22Rv1 (cell line): Measurements from ENCODE around the gene SH3PXD2A.
"Not testable (repeated sequence)": the region's sequence is repeated elsewhere in the genome, so short reads cannot be mapped to it uniquely, and the experiment has no call there.

Experiments
- H3K27ac ChIP-seq: fragments of 450-650 bp; 2 replicates; pipeline ENCODE4 v1.5.1; 2017
- CTCF ChIP-seq: fragments of 450-650 bp; IDR thresholded peaks from 2 replicates; pipeline ENCODE4 v1.5.1; 2017; ENCODE audit warnings: mild to moderate bottlenecking
- ZFX ChIP-seq: fragments of 450-650 bp; IDR thresholded peaks from 2 replicates; pipeline ENCODE4 v1.6.1; 2017; ENCODE audit warnings: antibody characterized with exemption, borderline replicate concordance

SH3PXD2A gene

GRCh38 chr10:103849212-103849877, 6.0 kb downstream of the SH3PXD2A start:
- H3K27ac ChIP-seq = no peak overlapping the region

DNA sequence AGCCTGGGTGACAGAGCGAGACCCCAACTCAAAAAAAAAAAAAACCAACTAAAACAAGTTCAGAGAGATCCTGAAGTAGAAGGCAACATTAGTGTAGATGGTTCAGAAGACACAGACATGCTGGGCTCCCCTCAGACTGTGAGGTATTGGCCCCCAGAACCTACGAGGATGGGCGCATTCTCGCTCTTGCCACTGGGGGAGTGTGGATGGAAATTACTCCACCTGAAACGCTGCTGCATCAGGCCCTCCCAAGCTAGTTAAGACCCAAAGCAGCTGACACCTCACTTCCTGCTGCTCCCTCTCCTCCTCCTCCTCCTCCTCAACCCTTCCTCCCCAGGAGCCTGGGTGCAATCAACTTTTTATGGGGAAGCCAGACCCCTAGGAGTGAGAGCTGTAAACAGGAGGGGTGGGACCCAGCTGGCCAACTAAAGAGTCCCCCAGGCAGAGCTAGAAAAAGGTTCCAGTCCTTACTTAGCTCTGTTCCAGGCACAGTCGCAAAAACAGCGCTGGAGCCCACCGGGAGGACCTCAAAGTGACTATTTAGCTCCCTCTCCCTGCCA, 7.4 kb downstream of the SH3PXD2A start:
- no peak overlapping the region for H3K27ac ChIP-seq
- no peak for TF ChIP-seq ZFX
- peak; percentile 16 for TF ChIP-seq CTCF

More at GRCh38 chr10:103849212-103849877, 6.0 kb downstream of the SH3PXD2A start:
- TF ChIP-seq ZFX = no peak

DNA sequence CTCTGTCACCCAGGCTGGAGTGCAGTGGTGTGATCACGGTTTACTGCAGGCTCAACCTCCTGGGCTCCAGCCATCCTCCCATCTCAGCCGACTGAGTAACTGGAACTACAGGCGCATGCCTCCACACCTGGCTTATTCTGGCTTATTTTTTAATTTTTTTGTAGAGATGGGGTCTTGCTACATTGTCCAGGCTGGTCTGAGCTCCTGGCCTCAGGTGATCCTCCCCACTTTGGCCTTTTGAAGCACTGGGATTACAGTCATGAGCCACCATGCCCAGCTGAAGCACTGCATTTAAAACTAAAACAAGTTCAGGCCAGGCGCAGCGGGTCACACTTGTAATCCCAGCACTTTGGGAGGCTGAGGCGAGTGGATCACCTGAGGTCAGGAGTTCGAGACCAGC, 8.0 kb downstream of the SH3PXD2A start:
- no peak overlapping the region for H3K27ac ChIP-seq

DNA sequence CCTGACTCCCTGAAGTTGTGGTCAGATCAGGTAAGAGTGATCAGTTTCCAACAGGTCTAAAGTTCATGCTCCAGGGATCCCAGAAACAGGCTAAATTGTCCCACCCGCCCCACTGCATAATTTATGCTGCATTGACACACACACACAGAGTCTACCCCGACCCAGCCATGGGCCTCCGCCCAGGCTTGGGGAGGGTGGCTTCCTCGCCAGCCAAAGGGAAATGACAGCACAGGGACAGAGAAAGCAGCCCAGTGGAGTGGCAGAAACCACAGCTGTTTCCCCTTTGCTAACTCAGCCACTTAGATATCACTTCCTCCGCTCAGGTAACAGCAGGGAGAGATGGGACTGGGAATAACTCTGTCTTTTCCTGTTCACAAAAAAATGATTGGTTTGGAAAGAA, 9.4 kb downstream of the SH3PXD2A start:
- TF ChIP-seq ZFX = no peak
- no peak for TF ChIP-seq CTCF
- no peak overlapping the region for H3K27ac ChIP-seq

More for the DNA sequence above, 8.0 kb downstream of the SH3PXD2A start:
- TF ChIP-seq CTCF (no peak), ZFX (no peak)

GRCh38 chr10:103845346-103845745, 10.0 kb downstream of the SH3PXD2A start:
- H3K27ac ChIP-seq = not testable (repeated sequence)

GRCh38 chr10:103843854-103844570, 11.4 kb downstream of the SH3PXD2A start:
- no peak overlapping the region for H3K27ac ChIP-seq
- TF ChIP-seq CTCF (no peak), ZFX (no peak)

DNA sequence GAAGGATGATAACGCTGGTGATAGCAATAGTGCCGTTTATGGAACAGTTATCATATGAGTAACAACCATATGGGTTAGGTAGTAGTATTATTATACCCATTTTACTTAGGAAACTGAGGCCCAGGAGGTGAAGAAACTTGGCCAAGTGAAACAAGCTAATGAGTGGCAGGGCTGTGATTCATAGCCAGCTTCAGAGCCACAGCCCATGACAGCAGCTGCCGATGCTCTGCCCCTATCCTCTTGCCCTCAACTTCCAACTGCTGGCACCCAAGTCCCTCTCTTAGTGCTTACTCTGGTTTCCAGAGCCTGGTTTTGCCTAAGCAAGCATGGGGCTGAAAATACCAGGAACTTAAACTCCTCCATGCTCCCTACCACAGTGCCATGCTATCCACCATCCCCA, 12.3 kb downstream of the SH3PXD2A start:
- no peak for TF ChIP-seq CTCF
- TF ChIP-seq ZFX = no peak
- H3K27ac ChIP-seq = no peak overlapping the region

DNA sequence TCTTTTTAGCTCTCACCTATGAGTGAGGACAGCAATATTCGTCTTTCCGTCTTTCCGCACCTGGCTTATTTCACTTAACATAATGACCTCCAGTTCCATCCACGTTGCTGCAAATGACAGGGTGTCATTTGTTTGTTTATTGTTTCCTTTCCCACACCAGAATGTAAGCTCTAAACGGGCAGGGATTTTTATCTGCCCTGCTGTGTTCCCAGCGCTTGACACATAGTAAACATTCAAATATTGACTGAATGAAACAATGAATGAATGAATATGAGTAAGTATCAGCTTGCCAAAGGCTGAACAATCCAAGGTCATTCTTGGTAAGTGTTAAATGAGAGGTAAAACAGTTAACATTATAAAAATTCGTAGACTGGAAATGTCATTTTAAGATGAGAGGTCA, 12.8 kb downstream of the SH3PXD2A start:
- TF ChIP-seq CTCF (no peak), ZFX (no peak)
- no peak overlapping the region for H3K27ac ChIP-seq
